NB4 (cell line): ENCODE results near the gene SLC25A1.

ENCODE experiments used
- CTCF ChIP-seq: IDR thresholded peaks from one replicate; pipeline ENCODE4 v1.5.1; 2012; ENCODE audit warnings: low read depth, low read length
- MAX ChIP-seq: IDR thresholded peaks from 2 replicates; pipeline ENCODE4 v1.6.1; 2011; ENCODE audit warnings: low read depth, low read length
- MYC ChIP-seq: IDR thresholded peaks from 2 replicates; pipeline ENCODE4 v1.6.1; 2011; ENCODE audit warnings: low read depth, low read length
- POLR2A ChIP-seq: IDR thresholded peaks from 2 replicates; pipeline ENCODE4 v1.6.1; 2011; ENCODE audit warnings: mild to moderate bottlenecking; ENCODE audit not compliant: insufficient read length; ENCODE audit errors: extremely low read depth

GRCh38 chr22:19149047-19149883, 29.3 kb downstream of the SLC25A1 start:
- TF ChIP-seq CTCF: no peak
- no peak for TF ChIP-seq POLR2A
- no peak for TF ChIP-seq MAX
- no peak for TF ChIP-seq MYC
